ENCODE measurements around the gene CIB2.

The CIB2 gene

GRCh38 chr15:78149068-78149804, 18.0 kb upstream of the CIB2 start, which contains the start of gene IDH3A:
TSS of gene IDH3A (plus strand) at chr15:78149362. CDS start at chr15:78149404, 42 bp downstream.
- DNase-seq, result peak; percentile 98 to 100 (median 100)

- no peak for DNase-seq
Observed at GRCh38 chr15:78148392-78149067, 17.3 kb upstream of the CIB2 start.

- no peak for DNase-seq
Observed at GRCh38 chr15:78147566-78147965, 16.3 kb upstream of the CIB2 start.

GRCh38 chr15:78146425-78147154, 15.3 kb upstream of the CIB2 start:
- no peak for DNase-seq

GRCh38 chr15:78142332-78142731, 11.1 kb upstream of the CIB2 start:
- no peak for DNase-seq

GRCh38 chr15:78140292-78140691, 9.0 kb upstream of the CIB2 start:
- no peak for DNase-seq

- no peak for DNase-seq
Observed at GRCh38 chr15:78139578-78139977, 8.3 kb upstream of the CIB2 start.

GRCh38 chr15:78133801-78134200, 2.6 kb upstream of the CIB2 start:
- DNase-seq, result no peak

- no peak for DNase-seq
Observed at GRCh38 chr15:78130466-78131294, 565 bp downstream of the CIB2 start.

GRCh38 chr15:78129751-78130287, 1.4 kb downstream of the CIB2 start:
- DNase-seq, result no peak

GRCh38 chr15:78129077-78129750, 2.0 kb downstream of the CIB2 start:
- DNase-seq, result no peak

GRCh38 chr15:78127882-78128281, 3.4 kb downstream of the CIB2 start:
- no peak for DNase-seq

- no peak for DNase-seq
Observed at GRCh38 chr15:78125267-78125666, 6.0 kb downstream of the CIB2 start.

- DNase-seq, result no peak
Observed at GRCh38 chr15:78120523-78120922, 10.7 kb downstream of the CIB2 start.

- no peak for DNase-seq
Observed at GRCh38 chr15:78112551-78112950, 18.7 kb downstream of the CIB2 start.

GRCh38 chr15:78111788-78112187, 19.5 kb downstream of the CIB2 start:
- DNase-seq, result no peak

- no peak for DNase-seq
Observed at GRCh38 chr15:78110916-78111475, 20.2 kb downstream of the CIB2 start.

GRCh38 chr15:78110096-78110495, 21.1 kb downstream of the CIB2 start:
- DNase-seq, result no peak

GRCh38 chr15:78109156-78109555, 22.1 kb downstream of the CIB2 start:
- DNase-seq, result no peak

- peak; percentile 45 to 80 (median 55) for DNase-seq
Observed at GRCh38 chr15:78108300-78109084, 22.8 kb downstream of the CIB2 start.

GRCh38 chr15:78107471-78107870, 23.8 kb downstream of the CIB2 start:
- DNase-seq, result no peak

Data from activated naive CD4-positive, alpha-beta T cell (primary cell).